Measurements from ENCODE around the gene ZNF619.

ZNF619 gene

GRCh38 chr3:40477666-40478065, 744 bp downstream of the ZNF619 start:
- Histone ChIP-seq H3K27me3 (ENCODE audit: low read length) (no peaks in the 10 kb centered on the region), H3K4me3 (ENCODE audit: insufficient read depth, low read length, poor library complexity, severe bottlenecking) (no peak overlapping the region), H2AFZ (ENCODE audit: low read depth, low read length, severe bottlenecking) (no peak overlapping the region), H3K36me3 (ENCODE audit: low read length) (no peaks in the 10 kb centered on the region), H3K27ac (ENCODE audit: low read depth, low read length) (no peak overlapping the region), H3K79me2 (ENCODE audit: insufficient read depth, low read length) (no peaks in the 10 kb centered on the region), H3K9me3 (ENCODE audit: insufficient read depth, low read length) (no peaks in the 10 kb centered on the region), H4K20me1 (ENCODE audit: low read depth, low read length) (no peaks in the 10 kb centered on the region), H3F3A (ENCODE audit: insufficient read depth) (no peaks in the 10 kb centered on the region), H3K9me2 (replicated peaks; ENCODE audit: insufficient read depth, low read length) (no peaks in the 10 kb centered on the region), H3K9ac (ENCODE audit: low read length) (no peak overlapping the region), H3K4me2 (ENCODE audit: low read depth, low read length, poor library complexity, severe bottlenecking) (peak overlapping the region; percentile 75)
- TF ChIP-seq CTCF (IDR thresholded peaks at IDR 0.05; ENCODE audit: insufficient read depth, low read length, poor library complexity, severe bottlenecking) (no peak), EZH2phosphoT487 (conservative IDR thresholded peaks at IDR 0.05; ENCODE audit: low read length) (no peak)

GRCh38 chr3:40487172-40487571, 10.2 kb downstream of the ZNF619 start:
- H3K79me2 ChIP-seq (ENCODE audit: insufficient read depth, low read length): no peaks in the 10 kb centered on the region
- H3F3A ChIP-seq (ENCODE audit: insufficient read depth): no peaks in the 10 kb centered on the region
- no peak for TF ChIP-seq EZH2phosphoT487 (conservative IDR thresholded peaks at IDR 0.05; ENCODE audit: low read length)
- no peak for TF ChIP-seq CTCF (IDR thresholded peaks at IDR 0.05; ENCODE audit: insufficient read depth, low read length, poor library complexity, severe bottlenecking)
- H4K20me1 ChIP-seq (ENCODE audit: low read depth, low read length): no peaks in the 10 kb centered on the region
- H3K9me2 ChIP-seq (replicated peaks; ENCODE audit: insufficient read depth, low read length): no peaks in the 10 kb centered on the region
- no peak overlapping the region for H3K4me2 ChIP-seq (ENCODE audit: low read depth, low read length, poor library complexity, severe bottlenecking)
- no peaks in the 10 kb centered on the region for H3K27me3 ChIP-seq (ENCODE audit: low read length)
- H3K4me3 ChIP-seq (ENCODE audit: insufficient read depth, low read length, poor library complexity, severe bottlenecking): no peak overlapping the region
- H3K9me3 ChIP-seq (ENCODE audit: insufficient read depth, low read length): no peaks in the 10 kb centered on the region
- no peak overlapping the region for H2AFZ ChIP-seq (ENCODE audit: low read depth, low read length, severe bottlenecking)
- no peak overlapping the region for H3K9ac ChIP-seq (ENCODE audit: low read length)
- no peak overlapping the region for H3K27ac ChIP-seq (ENCODE audit: low read depth, low read length)
- H3K36me3 ChIP-seq (ENCODE audit: low read length): no peaks in the 10 kb centered on the region

GRCh38 chr3:40490916-40491315, 14.0 kb downstream of the ZNF619 start:
- Histone ChIP-seq H3K27me3 (ENCODE audit: low read length) (no peaks in the 10 kb centered on the region), H3K9ac (ENCODE audit: low read length) (no peak overlapping the region), H2AFZ (ENCODE audit: low read depth, low read length, severe bottlenecking) (no peak overlapping the region), H3K27ac (ENCODE audit: low read depth, low read length) (no peak overlapping the region), H3K4me3 (ENCODE audit: insufficient read depth, low read length, poor library complexity, severe bottlenecking) (no peak overlapping the region), H3F3A (ENCODE audit: insufficient read depth) (no peaks in the 10 kb centered on the region), H3K36me3 (ENCODE audit: low read length) (no peaks in the 10 kb centered on the region), H4K20me1 (ENCODE audit: low read depth, low read length) (no peaks in the 10 kb centered on the region), H3K9me2 (replicated peaks; ENCODE audit: insufficient read depth, low read length) (no peaks in the 10 kb centered on the region), H3K4me2 (ENCODE audit: low read depth, low read length, poor library complexity, severe bottlenecking) (no peak overlapping the region), H3K9me3 (ENCODE audit: insufficient read depth, low read length) (no peaks in the 10 kb centered on the region), H3K79me2 (ENCODE audit: insufficient read depth, low read length) (no peaks in the 10 kb centered on the region)
- TF ChIP-seq CTCF (IDR thresholded peaks at IDR 0.05; ENCODE audit: insufficient read depth, low read length, poor library complexity, severe bottlenecking) (no peak), EZH2phosphoT487 (conservative IDR thresholded peaks at IDR 0.05; ENCODE audit: low read length) (no peak)

All from SU-DHL-6 (cell line).